Measurements from ENCODE around the gene ZNF555.

GRCh38 chr19:2813235-2814160 lies 27.8 kb upstream of the ZNF555 start:
- TF ChIP-seq CTCF (IDR thresholded peaks at IDR 0.05; ENCODE audit: low read depth, low read length, poor library complexity, severe bottlenecking): no peak
- no peak for TF ChIP-seq EZH2phosphoT487 (IDR thresholded peaks at IDR 0.05; ENCODE audit: borderline replicate concordance, low read length)
